Breast epithelium (tissue), 3 donors: ENCODE data around the gene NUDC.

Experiments used
- POLR2A ChIP-seq: fragments of 450-650 bp; IDR thresholded peaks from one replicate; pipeline ENCODE4 v1.6.1; 2016; ENCODE audit warnings: antibody characterized with exemption, mild to moderate bottlenecking, moderate library complexity
- POLR2AphosphoS5 ChIP-seq, 3 donors: sonication (generic); formaldehyde crosslinking; IDR thresholded peaks; one replicate each; pipeline ENCODE4 v1.6.1; 2017; ENCODE audit warnings: antibody characterized with exemption in 3 of 3
- TF ChIP-seq, protein P1 (sequence below), 3 donors: fragments of 450-650 bp; IDR thresholded peaks; one replicate each; pipeline ENCODE4 v1.5.1; 2016 to 2017; ENCODE audit warnings: antibody characterized with exemption in 3 of 3, mild to moderate bottlenecking in 3 of 3, moderate library complexity in 3 of 3

DNA sequence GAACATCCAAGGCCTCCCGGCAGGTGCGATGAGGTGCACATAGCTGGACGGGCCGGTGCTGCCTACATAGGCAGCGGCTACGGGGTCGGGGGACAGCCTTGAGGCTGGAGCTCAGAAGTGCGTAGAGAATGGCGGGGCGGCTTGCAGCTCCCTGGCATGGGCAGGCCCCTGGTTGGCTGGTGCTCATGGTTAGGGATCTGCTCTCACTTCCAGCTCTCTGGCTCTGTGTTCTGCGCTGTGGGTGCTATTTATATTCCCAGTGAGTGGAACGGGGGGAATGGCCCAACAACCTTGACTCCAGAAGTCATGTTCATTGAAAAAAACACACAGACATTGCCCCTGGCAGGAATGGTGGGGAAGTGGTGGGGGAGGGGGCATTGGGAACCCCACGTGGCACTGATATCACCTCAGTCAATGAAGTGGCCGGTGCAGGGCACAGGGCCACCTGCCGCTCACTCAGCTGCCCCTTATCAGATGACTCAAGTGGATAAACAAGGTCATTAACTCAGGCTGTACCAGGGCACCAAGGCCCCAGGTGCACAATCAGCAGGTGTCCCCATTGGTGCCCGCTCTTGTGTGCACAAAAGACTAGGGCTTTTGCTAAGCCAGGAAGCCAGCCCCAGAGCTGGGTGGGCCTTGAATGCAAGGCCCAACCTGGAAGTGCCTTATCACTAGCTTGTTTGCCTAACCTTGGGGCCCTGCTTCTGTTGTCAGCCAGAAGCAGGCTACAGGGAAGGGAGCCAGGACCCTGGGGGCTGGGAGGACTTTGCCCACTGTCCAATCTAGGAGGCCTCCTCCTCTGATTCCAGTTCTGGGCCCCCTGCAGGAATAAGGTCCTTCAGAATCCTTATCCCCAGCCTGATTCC is 7.6 kb upstream of the NUDC start, which contains the start of gene NR0B2:
- TF ChIP-seq, protein P1, sequence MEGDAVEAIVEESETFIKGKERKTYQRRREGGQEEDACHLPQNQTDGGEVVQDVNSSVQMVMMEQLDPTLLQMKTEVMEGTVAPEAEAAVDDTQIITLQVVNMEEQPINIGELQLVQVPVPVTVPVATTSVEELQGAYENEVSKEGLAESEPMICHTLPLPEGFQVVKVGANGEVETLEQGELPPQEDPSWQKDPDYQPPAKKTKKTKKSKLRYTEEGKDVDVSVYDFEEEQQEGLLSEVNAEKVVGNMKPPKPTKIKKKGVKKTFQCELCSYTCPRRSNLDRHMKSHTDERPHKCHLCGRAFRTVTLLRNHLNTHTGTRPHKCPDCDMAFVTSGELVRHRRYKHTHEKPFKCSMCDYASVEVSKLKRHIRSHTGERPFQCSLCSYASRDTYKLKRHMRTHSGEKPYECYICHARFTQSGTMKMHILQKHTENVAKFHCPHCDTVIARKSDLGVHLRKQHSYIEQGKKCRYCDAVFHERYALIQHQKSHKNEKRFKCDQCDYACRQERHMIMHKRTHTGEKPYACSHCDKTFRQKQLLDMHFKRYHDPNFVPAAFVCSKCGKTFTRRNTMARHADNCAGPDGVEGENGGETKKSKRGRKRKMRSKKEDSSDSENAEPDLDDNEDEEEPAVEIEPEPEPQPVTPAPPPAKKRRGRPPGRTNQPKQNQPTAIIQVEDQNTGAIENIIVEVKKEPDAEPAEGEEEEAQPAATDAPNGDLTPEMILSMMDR (IDR thresholded peaks at IDR 0.05), result no peak
- no peak for TF ChIP-seq POLR2A
- no peak for TF ChIP-seq POLR2AphosphoS5 (IDR thresholded peaks at IDR 0.05)
